Caco-2 (cell line): Measurements from ENCODE around the gene KRI1. TPM values are rescaled to one million over a fixed set of nuclear protein-coding genes. Genes with fewer than 3 reads are reported as not detected.
A peak's percentile ranks its signal among the peaks of the same experiment; 100 is the strongest.

Source experiments
- BruUV-seq: library from RNA; stranded (reverse); fragments of 400-500 nt; replicated peaks from 2 replicates; lab custom pipeline; 2021; lab: Mats Ljungman, UMichigan
- CTCF ChIA-PET: fragments of 300-600 bp; sonication (Branson Sonifier 250); formaldehyde crosslinking; loops from one replicate; lab custom pipeline; 2022; ENCODE audit warnings: antibody characterized with exemption; lab: Charles Lee
- POLR2A ChIA-PET: fragments of 300-600 bp; sonication (Branson Sonifier 250); formaldehyde crosslinking; loops from one replicate; lab custom pipeline; 2022; ENCODE audit warnings: antibody characterized with exemption; lab: Charles Lee
- DNase-seq, 2 experiments: peaks; one replicate each; pipeline versions ENCODE4 v3.0.0 to v3.0.0-alpha.2; 2020 to 2022
- H3K27me3 ChIP-seq: replicated peaks from 2 replicates; pipeline ENCODE4 v1.6.0; 2011; ENCODE audit warnings: low read length; ENCODE audit not compliant: control insufficient read depth, insufficient read depth
- H3K36me3 ChIP-seq: 2 replicates; pipeline ENCODE4 v1.5.1; 2011; ENCODE audit warnings: low read length; ENCODE audit not compliant: control insufficient read depth, insufficient read depth
- H3K4me1 ChIP-seq: fragments of 250-450 bp; sonication (Bioruptor Pico); 2 replicates; pipeline ENCODE4 v1.5.1; 2020; ENCODE audit warnings: mild to moderate bottlenecking
- H3K4me3 ChIP-seq: 2 replicates; pipeline ENCODE4 v1.5.1; 2011; ENCODE audit warnings: low read depth, mild to moderate bottlenecking, control low read depth, low read length
- H3K9me3 ChIP-seq: fragments of 250-450 bp; sonication (Bioruptor Pico); 2 replicates; pipeline ENCODE4 v1.5.1; 2020; ENCODE audit warnings: mild to moderate bottlenecking, moderate library complexity
- H3K27ac Mint-ChIP-seq: one replicate; pipeline ENCODE4 v1.8.0; 2022; ENCODE audit warnings: mixed read lengths; ENCODE audit not compliant: unreplicated experiment
- H3K27me3 Mint-ChIP-seq: one replicate; pipeline ENCODE4 v1.8.0; 2022; ENCODE audit warnings: mixed read lengths; ENCODE audit not compliant: insufficient read depth, unreplicated experiment
- H3K36me3 Mint-ChIP-seq: one replicate; pipeline ENCODE4 v1.8.0; 2022; ENCODE audit warnings: mild to moderate bottlenecking, mixed read lengths; ENCODE audit not compliant: insufficient read depth, unreplicated experiment
- H3K4me1 Mint-ChIP-seq: one replicate; pipeline ENCODE4 v1.8.0; 2022; ENCODE audit warnings: low read depth, mixed read lengths; ENCODE audit not compliant: unreplicated experiment
- H3K4me3 Mint-ChIP-seq: one replicate; pipeline ENCODE4 v1.8.0; 2022; ENCODE audit warnings: mild to moderate bottlenecking, moderate library complexity, mixed read lengths; ENCODE audit not compliant: unreplicated experiment
- H3K9me3 Mint-ChIP-seq: one replicate; pipeline ENCODE4 v1.8.0; 2022; ENCODE audit warnings: mixed read lengths; ENCODE audit not compliant: unreplicated experiment
- intact Hi-C: fragments of 100-400 bp; cut with micrococcal nuclease; formaldehyde crosslinking; loops from one replicate; pipeline ENCODE4 v1.10.0; 2022; ENCODE audit not compliant: unreplicated experiment
- total RNA-seq: library from RNA; stranded (reverse); gene quantifications from 2 replicates; pipeline ENCODE4 v1.2.3, GENCODE V29; 2022
- TF ChIP-seq, protein P1 (sequence below), 2 experiments: fragments of 200-600 bp in 1 of 2; IDR thresholded peaks; 1 replicate in 1 of 2; 2 replicates in 1 of 2; pipeline versions ENCODE4 v1.5.1 to v1.8.0; 2011 to 2022; ENCODE audit warnings: antibody characterized with exemption in 1 of 2, control low read depth in 1 of 2, inconsistent platforms in 1 of 2, low read depth in 1 of 2, low read length in 1 of 2, mild to moderate bottlenecking in 1 of 2, moderate library complexity in 1 of 2; ENCODE audit not compliant: insufficient read depth in 1 of 2, severe bottlenecking in 1 of 2, unreplicated experiment in 1 of 2

Gene KRI1
- total RNA-seq, 1 experiment from 2014 or later: 27.0 TPM

DNA sequence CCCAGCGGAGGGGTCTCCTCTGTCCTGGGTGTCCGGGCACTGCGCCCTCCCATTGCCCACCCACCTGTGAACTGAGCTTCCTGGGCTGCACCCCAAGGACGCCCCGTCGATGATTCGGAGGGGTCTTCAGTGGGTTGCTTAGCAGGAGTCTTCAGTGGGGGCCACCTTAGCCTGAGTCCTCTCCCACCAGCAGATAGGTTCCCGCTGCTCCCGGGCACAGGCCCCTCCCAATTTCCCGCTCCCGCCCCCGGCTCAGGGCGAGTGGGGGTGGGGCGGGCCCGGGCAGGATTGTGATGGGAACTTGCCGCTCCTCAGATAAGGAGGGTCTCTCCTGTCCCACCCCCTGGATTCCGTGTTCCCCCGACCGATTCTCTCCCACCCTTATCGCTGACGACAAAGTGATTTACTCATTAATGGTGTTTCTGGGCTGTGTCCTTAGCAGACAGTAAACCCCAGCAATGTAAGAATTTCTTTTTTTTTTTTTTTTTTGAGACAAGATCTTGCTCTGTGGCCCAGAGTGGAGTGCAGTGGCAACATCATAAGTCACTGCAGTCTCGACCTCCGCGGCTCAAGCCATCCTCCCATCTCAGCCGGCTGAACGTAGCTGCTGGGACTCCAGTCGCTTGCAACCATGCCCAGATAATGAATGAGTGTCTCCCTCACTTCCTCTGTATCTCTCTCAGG is 47.9 kb downstream of the KRI1 start:
- Mint-ChIP-seq H3K27ac (no peak overlapping the region), H3K4me3 (peak overlapping the region; percentile 72), H3K9me3 (no peaks in the 10 kb centered on the region), H3K27me3 (peaks cover 5% of the 10 kb centered on the region), H3K36me3 (no peaks in the 10 kb centered on the region), H3K4me1 (peaks cover 8% of the 10 kb centered on the region)
- Histone ChIP-seq H3K9me3 (no peaks in the 10 kb centered on the region), H3K4me3 (peak overlapping the region; percentile 51), H3K27me3 (no peaks in the 10 kb centered on the region), H3K36me3 (no peaks in the 10 kb centered on the region), H3K4me1 (peaks cover 7% of the 10 kb centered on the region; the same call in 1 of the 2 replicates)
- intact Hi-C loops: no loop called here
- peak in 1 of 2 experiments; percentile 55 for DNase-seq
- POLR2A ChIA-PET: interaction anchor here (0.9 kb wide), 1 partner anchor 23 kb away, joined by 5 read pairs; no protein-coding TSS in a partner anchor
- CTCF ChIA-PET: interaction anchor here (0.7 kb wide), 1 partner anchor 63 kb away, joined by 5 read pairs; no protein-coding TSS in a partner anchor
- TF ChIP-seq, protein P1, sequence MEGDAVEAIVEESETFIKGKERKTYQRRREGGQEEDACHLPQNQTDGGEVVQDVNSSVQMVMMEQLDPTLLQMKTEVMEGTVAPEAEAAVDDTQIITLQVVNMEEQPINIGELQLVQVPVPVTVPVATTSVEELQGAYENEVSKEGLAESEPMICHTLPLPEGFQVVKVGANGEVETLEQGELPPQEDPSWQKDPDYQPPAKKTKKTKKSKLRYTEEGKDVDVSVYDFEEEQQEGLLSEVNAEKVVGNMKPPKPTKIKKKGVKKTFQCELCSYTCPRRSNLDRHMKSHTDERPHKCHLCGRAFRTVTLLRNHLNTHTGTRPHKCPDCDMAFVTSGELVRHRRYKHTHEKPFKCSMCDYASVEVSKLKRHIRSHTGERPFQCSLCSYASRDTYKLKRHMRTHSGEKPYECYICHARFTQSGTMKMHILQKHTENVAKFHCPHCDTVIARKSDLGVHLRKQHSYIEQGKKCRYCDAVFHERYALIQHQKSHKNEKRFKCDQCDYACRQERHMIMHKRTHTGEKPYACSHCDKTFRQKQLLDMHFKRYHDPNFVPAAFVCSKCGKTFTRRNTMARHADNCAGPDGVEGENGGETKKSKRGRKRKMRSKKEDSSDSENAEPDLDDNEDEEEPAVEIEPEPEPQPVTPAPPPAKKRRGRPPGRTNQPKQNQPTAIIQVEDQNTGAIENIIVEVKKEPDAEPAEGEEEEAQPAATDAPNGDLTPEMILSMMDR (IDR thresholded peaks at IDR 0.05; ENCODE audit: insufficient read depth in 1 of 2, low read depth in 1 of 2, low read length in 1 of 2, severe bottlenecking in 1 of 2, unreplicated experiment in 1 of 2): no peak
- no TSS peak for BruUV-seq

DNA sequence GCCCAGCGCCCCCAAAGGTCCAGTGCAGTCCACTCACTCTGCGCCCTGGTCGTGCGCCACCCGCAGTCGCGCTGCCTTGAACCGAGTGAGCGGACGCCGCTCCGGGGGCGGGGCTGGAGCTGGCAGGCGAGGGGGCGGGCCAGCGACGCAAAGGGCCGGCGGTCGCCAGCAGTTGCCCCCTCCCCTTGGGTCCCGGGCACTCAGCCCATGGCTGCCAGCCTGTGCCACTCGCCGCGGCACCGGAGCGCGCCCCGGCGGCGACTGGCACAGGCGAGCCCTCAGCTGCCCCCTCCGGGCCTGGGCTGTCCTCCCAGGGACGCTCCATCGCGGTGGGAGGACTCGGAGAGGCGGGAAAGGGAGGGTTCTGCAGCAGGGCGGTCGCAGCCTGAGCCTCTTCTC is 48.5 kb downstream of the KRI1 start, which contains the start of gene S1PR5:
TSS of gene S1PR5 (minus strand) at position 87 of the 399 bp plus-strand sequence. CDS start 2,436 bp downstream, outside the sequence.
- Histone ChIP-seq H3K36me3 (no peaks in the 10 kb centered on the region), H3K9me3 (no peaks in the 10 kb centered on the region), H3K4me3 (peak within 1 kb of the TSS; percentile 51), H3K27me3 (no peaks in the 10 kb centered on the region), H3K4me1 (peaks cover 7% of the 10 kb centered on the region; the same call in 1 of the 2 replicates)
- ChIA-PET CTCF (no interaction called here), POLR2A (interaction anchor here (0.9 kb wide), 1 partner anchor 24 kb away, joined by 5 read pairs; no protein-coding TSS in a partner anchor)
- Mint-ChIP-seq H3K4me1 (peaks cover 8% of the 10 kb centered on the region), H3K27me3 (peaks cover 5% of the 10 kb centered on the region), H3K9me3 (no peaks in the 10 kb centered on the region), H3K27ac (no peak within 1 kb of the TSS), H3K4me3 (peak within 1 kb of the TSS; percentile 72), H3K36me3 (no peaks in the 10 kb centered on the region)
- BruUV-seq: no TSS peak
- intact Hi-C loops: no loop called here
- TF ChIP-seq, protein P1 (IDR thresholded peaks at IDR 0.05; ENCODE audit: insufficient read depth in 1 of 2, low read depth in 1 of 2, low read length in 1 of 2, severe bottlenecking in 1 of 2, unreplicated experiment in 1 of 2): no peak
- DNase-seq: peak in 1 of 2 experiments; percentile 38

DNA sequence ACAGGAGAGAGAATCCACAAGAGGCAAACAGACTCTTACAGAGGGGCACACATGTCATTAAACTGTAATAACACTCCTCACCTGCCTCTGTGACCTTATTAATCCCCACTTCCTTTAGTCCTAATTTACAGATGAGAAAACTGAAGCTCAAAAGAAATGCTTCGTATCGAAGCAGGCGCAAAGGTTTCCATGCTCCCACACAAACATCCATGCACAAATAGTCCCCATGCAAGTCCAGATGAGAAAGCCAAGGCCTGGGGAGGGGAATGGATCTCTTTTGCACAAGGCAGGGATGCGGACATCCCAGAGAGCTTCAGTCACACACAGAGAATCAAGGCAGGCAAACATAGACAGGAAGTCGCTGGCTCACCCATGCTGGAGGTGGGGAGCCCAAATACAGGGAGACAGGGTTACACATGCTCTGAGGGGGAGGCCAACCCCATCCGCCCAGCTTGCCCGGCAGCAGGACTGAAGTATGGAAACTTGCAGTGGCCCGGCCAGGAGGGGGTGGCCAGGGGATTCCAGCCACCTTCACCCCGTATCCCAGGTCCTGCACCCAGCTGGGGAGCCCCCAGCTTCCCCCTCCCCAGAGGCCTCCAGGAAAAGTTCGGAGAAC is 49.0 kb downstream of the KRI1 start:
- H3K4me3 Mint-ChIP-seq: peak overlapping the region; percentile 67
- H3K27ac Mint-ChIP-seq: no peak overlapping the region
- Histone ChIP-seq H3K27me3 (no peaks in the 10 kb centered on the region), H3K4me1 (peaks cover 7% of the 10 kb centered on the region; the same call in 1 of the 2 replicates), H3K4me3 (peak overlapping the region; percentile 51), H3K9me3 (no peaks in the 10 kb centered on the region), H3K36me3 (no peaks in the 10 kb centered on the region)
- TF ChIP-seq, protein P1 (IDR thresholded peaks at IDR 0.05; ENCODE audit: insufficient read depth in 1 of 2, low read depth in 1 of 2, low read length in 1 of 2, severe bottlenecking in 1 of 2, unreplicated experiment in 1 of 2): no peak
- H3K36me3 Mint-ChIP-seq: no peaks in the 10 kb centered on the region
- peaks cover 8% of the 10 kb centered on the region for H3K4me1 Mint-ChIP-seq
- no peaks in the 10 kb centered on the region for H3K9me3 Mint-ChIP-seq
- no TSS peak for BruUV-seq
- intact Hi-C loops: no loop called here
- POLR2A ChIA-PET: interaction anchor here (0.9 kb wide), 1 partner anchor 25 kb away, joined by 5 read pairs; no protein-coding TSS in a partner anchor
- H3K27me3 Mint-ChIP-seq: peaks cover 5% of the 10 kb centered on the region
- DNase-seq: no peak
- CTCF ChIA-PET: interaction anchor here (0.7 kb wide), 1 partner anchor 128 kb away, joined by 6 read pairs; no protein-coding TSS in a partner anchor
